Measurements from ENCODE around the gene SEC61A1. TPM values are rescaled to one million over a fixed set of nuclear protein-coding genes. Genes with fewer than 3 reads are reported as not detected.
A peak's percentile ranks its signal among the peaks of the same experiment; 100 is the strongest.

The SEC61A1 gene
- total RNA-seq, 1 experiment from 2014 or later, result 246 TPM

GRCh38 chr3:128095222-128095703, 43.0 kb downstream of the SEC61A1 start:
- no TSS peak for BruUV-seq (replicated peaks)
- DNase-seq (ENCODE audit: low read depth, low spot score) (peak; percentile 57), ATAC-seq (peak; percentile 98)
- intact Hi-C loops (cut with micrococcal nuclease; ENCODE audit: unreplicated experiment) (no loop called here), in situ Hi-C loops (cut with HindIII; ENCODE audit: low pct_unique_long_range_greater_than_20kb, low sequenced_read_pairs) (no loop called here)
- no peak for TF ChIP-seq POLR2AphosphoS5 (IDR thresholded peaks at IDR 0.05; ENCODE audit: low read depth, low read length)
- no peak for TF ChIP-seq TCF7L2 (IDR thresholded peaks at IDR 0.05; ENCODE audit: low read depth, low read length)
- TF ChIP-seq CTCF (IDR thresholded peaks at IDR 0.05), result peak; percentile 92
- no peak for TF ChIP-seq REST (IDR thresholded peaks at IDR 0.05; ENCODE audit: insufficient read depth in 1 of 2, low read depth in 2 of 2, low read length in 1 of 2)
- H3K4me1 ChIP-seq (ENCODE audit: control insufficient read depth, insufficient read depth, low read length), result no peaks in the 10 kb centered on the region
- H3K36me3 ChIP-seq (ENCODE audit: control insufficient read depth, insufficient read depth, low read length), result peaks cover 29% of the 10 kb centered on the region
- no peaks in the 10 kb centered on the region for H3K9me3 ChIP-seq (ENCODE audit: control insufficient read depth, insufficient read depth, low read depth, low read length)
- ChIA-PET POLR2A (no interaction called here), CTCF (interaction anchor here (0.7 to 1.7 kb wide), 3 partner anchors 11 to 38 kb away, joined by 3 to 7 read pairs (median 4); no protein-coding TSS in a partner anchor)
- H3K4me3 ChIP-seq (ENCODE audit: low read depth in 2 of 2, low read length in 2 of 2), result no peak overlapping the region
- H3K27me3 ChIP-seq (ENCODE audit: control insufficient read depth, insufficient read depth, low read length), result no peaks in the 10 kb centered on the region
- no peak overlapping the region for H3K27ac ChIP-seq (ENCODE audit: low read length)

GRCh38 chr3:128098234-128098633, 46.0 kb downstream of the SEC61A1 start:
- ATAC-seq (no peak), DNase-seq (ENCODE audit: low read depth, low spot score) (no peak)
- no TSS peak for BruUV-seq (replicated peaks)
- no peak overlapping the region for H3K4me3 ChIP-seq (ENCODE audit: low read depth in 2 of 2, low read length in 2 of 2)
- ChIA-PET CTCF (no interaction called here), POLR2A (no interaction called here)
- no peaks in the 10 kb centered on the region for H3K4me1 ChIP-seq (ENCODE audit: control insufficient read depth, insufficient read depth, low read length)
- H3K27me3 ChIP-seq (ENCODE audit: control insufficient read depth, insufficient read depth, low read length), result no peaks in the 10 kb centered on the region
- TF ChIP-seq CTCF (IDR thresholded peaks at IDR 0.05), result no peak
- no peak for TF ChIP-seq SIN3A (IDR thresholded peaks at IDR 0.05; ENCODE audit: borderline replicate concordance, insufficient read depth, low read depth, low read length)
- no peak for TF ChIP-seq TCF7L2 (IDR thresholded peaks at IDR 0.05; ENCODE audit: low read depth, low read length)
- TF ChIP-seq POLR2AphosphoS5 (IDR thresholded peaks at IDR 0.05; ENCODE audit: low read depth, low read length), result no peak
- TF ChIP-seq REST (IDR thresholded peaks at IDR 0.05; ENCODE audit: insufficient read depth in 1 of 2, low read depth in 2 of 2, low read length in 1 of 2), result no peak
- peaks cover 48% of the 10 kb centered on the region for H3K36me3 ChIP-seq (ENCODE audit: control insufficient read depth, insufficient read depth, low read length)
- in situ Hi-C loops (cut with HindIII; ENCODE audit: low pct_unique_long_range_greater_than_20kb, low sequenced_read_pairs), result no loop called here
- H3K27ac ChIP-seq (ENCODE audit: low read length), result no peak overlapping the region
- intact Hi-C loops (cut with micrococcal nuclease; ENCODE audit: unreplicated experiment), result no loop called here
- H3K9me3 ChIP-seq (ENCODE audit: control insufficient read depth, insufficient read depth, low read depth, low read length), result no peaks in the 10 kb centered on the region
